Fibroblast of peridontal ligament (primary cell): ENCODE data around the gene CSF1.
A peak's percentile ranks its signal among the peaks of the same experiment; 100 is the strongest.

Source experiments
- DNase-seq: peaks from one replicate; pipeline ENCODE4 v3.0.0-alpha.2; 2010; ENCODE audit errors: extremely low read depth

The CSF1 gene

DNA sequence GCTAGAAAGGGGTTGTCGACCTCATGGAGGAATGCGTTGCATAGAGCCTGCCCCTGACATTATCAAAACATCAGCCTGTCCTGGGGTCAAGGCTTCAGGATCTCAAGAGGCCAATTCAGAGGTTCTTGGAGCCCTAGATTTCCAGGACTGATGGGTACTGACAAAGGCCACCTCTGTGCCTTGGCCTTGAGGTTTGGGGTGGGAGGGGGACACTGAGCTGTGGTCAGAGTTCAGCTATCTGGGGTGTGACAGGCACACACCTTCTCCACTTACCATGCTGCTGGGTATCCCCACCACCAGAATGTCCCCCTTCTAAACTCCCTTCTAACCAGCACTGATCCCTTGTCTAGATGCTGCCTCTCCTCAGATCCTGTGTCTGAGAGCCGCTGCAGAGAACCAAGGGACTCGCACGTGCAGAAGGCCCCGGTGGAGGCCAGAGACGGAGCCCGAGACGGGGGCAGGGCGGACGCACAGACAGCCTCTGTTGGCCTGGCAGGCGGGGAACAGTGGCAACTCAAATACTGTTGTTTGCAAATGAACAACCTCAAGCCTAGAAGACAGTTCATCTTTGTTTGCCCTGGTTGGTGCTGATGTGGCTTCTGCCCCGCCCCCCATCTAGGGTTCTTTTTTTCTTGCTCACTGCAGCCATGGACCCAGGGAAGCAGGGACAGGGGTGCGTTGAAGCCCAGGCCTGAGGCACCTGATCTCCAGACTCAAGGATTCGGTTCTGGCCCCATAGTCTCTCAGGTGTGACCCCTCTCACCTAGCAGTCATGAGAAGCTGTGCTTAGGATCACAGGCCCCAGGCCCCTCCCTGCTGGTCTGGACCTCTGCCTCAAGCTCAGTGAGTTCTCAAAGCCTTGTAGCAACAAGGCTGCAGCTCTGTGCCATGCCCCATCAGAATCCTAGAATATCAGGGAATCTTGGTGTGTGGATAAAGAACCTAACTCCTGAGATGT lies 28.1 kb upstream of the CSF1 start:
- no peak for DNase-seq

GRCh38 chr1:109883248-109883955 lies 27.2 kb upstream of the CSF1 start:
- no peak for DNase-seq

GRCh38 chr1:109884242-109884891 lies 26.3 kb upstream of the CSF1 start:
- no peak for DNase-seq

- DNase-seq: no peak
Observed at GRCh38 chr1:109885589-109885988, 25.1 kb upstream of the CSF1 start.

GRCh38 chr1:109886827-109887226 lies 23.8 kb upstream of the CSF1 start:
- DNase-seq: no peak

GRCh38 chr1:109887271-109887670 lies 23.4 kb upstream of the CSF1 start:
- DNase-seq: no peak

DNA sequence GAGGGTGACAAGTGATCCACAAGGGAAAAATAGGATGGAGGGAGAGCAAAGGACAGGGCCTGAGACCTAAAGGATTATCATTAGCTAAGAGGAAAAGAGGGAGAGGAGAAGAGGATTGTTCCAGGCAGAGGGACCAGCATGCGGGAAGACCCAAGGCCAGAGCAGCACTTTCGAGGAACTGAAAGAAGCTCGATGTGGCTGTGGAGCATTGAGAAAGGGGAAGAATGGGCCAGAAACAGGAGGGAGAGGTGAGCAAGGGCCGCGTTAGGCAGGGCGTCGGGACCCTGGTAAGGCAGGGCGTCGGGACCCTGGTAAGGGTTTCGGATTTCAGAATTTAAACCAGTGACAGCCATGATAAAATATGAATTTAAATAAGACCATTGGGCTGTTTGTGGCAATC lies 22.8 kb upstream of the CSF1 start:
- DNase-seq: no peak

GRCh38 chr1:109889094-109889493 lies 21.6 kb upstream of the CSF1 start:
- DNase-seq: no peak

GRCh38 chr1:109890115-109890953 lies 20.3 kb upstream of the CSF1 start:
- DNase-seq: no peak

DNA sequence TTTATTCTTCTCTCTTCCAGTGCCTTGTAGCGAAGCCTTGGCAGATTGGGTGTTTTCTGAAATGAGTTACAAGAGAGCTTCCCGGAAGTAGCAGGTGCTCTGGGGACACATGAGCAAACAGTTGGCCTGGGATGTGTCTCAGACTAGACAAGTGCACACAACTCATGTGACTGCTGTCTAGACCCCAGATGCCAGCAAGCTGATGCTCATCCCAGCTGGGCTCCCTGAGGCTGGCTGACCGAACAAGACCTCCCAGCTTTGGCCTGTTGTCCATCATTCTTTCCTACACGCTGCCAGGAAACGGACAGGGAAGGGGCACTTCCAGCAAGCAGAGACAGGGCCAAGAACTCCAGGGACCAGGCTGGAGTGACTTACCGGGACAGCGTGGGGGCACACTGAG lies 18.7 kb upstream of the CSF1 start:
- no peak for DNase-seq

- DNase-seq: no peak
Observed at GRCh38 chr1:109892561-109893368, 17.9 kb upstream of the CSF1 start.

DNA sequence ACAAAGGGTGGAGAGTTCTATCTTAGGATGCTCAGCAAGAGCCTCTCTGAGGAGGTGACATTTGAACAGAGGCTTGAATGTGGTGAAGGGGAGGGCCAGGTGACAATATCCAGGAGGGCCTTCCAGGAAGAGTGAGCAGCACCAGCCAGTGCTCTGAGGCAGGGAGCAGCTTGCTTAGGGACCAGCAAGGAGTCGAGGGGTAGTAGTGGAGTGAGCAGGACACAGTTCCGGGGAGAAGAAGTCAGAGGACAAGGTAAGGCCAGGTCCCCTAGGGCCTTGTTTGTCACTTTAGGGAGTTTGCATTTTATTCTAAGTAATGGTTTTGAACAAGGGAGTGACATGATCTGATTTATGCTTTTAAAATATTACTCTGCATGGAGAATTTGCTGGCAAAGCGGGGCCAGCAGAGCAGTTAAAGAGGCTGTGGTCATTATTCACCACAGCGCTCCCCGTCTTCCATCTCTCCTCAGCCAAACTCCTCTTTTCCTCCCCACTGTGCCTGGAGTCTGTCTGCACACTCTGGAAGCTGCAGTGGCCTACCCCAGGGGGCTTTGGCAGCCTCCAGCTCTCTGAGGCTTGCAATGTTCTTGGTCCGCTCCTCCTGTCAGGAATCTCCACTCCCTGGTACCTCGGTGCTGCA lies 17.0 kb upstream of the CSF1 start:
- no peak for DNase-seq

DNA sequence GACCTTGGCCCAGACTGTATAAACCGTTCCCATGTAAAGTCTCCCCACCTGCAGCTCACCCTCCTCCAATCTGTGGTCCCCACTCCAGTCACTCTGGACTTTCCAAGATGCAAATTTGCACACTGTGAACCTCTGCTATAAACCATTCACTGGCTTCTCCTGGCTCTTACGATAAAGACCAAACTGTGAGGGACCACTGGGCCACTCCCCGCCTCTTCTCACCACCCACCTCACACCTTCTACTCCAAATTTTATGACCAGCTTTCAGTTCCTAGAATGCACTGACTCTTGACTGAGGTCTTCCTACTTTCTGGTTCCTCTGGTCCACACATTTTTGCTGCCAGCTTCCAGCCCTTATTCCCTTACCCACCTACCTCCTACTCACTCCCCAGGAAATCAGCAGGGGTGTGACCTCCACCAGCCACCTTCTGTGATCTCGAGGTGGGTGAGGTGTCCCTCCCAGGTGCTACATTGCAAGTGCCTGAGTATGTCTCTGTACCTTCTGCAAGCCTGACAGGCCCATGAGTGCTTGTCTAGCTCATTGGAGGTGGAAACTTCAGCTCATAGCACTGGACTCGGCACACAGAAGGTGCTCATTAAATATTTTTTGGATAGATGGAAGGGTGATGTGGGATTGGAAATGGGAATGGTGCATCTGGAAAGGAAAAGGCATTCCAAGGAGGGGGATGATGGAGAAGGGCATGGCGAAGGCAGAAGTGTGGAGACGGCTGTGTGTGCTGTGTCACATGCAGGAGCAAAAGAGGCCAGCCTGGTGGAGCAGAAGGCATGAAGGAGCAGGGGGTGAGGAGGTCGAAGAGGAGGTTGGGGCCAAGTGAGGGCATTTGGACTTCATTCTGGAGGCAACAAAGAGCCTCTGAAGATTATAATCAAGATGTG lies 15.6 kb upstream of the CSF1 start:
- DNase-seq: no peak

DNA sequence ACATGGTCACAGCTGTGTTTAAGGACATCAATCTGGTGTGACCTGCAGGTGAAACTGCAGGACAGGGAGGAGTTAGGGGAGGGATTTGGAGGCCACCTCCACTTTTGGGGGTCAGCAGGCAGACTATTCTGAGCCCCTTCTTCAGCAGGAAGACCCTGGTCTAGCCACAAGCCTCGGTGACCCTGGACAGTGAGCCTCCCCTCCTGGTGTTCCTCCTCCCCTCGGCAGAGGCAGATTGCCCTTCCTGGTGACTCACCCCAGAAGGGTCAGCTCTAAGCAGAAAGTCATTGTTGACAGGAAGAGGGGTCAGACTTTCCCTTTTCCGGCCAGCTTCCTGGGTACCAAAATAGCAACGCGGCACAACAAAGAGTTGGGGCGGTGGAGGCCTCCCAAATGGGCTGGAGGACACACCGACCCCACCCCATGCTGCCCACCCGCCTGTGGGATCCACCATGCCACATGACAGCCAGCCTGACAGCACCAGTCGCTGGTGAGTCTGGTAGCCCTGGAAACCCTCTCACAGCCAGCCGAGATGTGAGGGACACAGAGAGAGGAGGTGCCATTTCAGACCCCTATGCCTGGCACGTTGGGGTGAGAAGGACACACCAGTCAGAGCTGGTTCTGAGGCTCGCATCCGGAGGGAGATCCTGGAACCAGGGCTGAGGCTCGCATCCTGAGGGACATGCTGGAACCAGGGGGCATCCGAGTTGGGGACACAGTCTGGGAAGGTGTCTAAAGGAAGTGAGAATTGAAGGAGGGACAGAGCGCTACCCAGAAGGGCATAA lies 14.7 kb upstream of the CSF1 start:
- DNase-seq: peak; percentile 31

DNA sequence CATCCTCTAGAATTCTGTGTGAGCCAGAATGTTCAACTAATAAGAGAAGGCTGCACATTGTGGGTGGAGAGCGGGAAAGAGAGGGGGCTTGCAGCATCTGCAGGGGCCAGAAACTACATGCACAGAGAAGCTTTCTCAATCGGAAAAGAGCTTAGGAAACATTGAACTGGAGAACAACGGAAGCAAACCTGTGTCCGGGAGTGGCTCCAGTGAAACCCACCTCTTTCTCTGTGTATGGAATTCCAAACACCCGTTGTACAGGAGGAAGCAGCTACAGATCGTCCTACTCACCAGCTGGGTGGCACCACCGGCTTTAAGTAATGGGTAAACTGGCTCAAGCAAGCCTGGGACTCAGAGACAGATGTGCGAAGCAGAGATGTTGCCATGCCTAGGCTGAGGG lies 14.0 kb upstream of the CSF1 start:
- DNase-seq: no peak

DNA sequence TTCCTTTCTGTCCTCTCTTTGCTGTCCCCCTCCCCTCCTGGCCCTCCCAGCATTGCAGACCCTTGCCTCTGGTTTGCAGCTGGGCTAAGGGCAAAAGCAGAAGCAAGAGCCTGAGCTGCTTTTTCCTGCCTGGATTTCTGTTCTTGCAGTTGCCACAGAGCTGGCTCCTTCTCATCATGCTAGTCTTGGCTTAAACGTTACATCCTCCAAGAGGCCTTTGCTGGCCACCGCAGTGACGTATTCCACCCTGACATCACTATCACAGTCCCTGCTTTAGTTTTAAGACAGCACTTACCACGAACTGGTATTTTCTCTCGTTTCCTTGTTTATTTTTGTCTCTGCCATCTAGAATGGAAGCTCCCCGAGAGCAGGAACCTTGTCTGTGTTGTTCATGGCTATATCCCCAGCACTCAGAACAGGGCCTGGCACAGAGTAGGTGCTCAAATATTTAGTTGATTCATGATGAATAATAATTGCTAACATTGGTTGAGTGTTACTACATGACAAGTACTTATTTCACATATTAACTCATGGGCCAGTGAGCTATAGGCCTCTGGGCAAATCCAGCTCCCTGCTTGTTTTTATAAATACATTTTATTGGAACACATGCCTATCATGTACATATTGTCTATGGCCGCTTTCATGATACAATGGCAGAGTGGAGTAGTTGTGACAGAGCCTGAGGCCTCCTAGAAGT lies 13.2 kb upstream of the CSF1 start:
- DNase-seq: no peak

DNA sequence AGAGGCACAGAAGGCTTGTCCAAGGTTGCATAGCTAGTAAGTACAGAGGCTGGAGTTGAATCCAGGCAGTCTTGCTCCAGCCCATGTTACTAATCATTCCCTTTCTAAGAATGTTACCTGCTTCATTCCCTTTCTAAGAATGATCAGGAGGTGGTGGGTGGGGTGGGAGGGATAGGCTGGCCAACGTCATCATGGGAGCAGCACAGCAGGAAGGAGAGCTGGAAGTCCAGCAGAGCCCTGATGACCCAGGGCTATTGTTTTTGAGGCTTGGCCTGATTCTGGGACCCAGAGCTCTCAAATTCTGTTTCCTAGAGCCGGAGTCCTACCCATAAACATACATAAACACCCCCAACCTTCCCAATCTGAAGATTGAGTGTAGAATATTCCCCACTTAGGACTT lies 11.8 kb upstream of the CSF1 start:
- no peak for DNase-seq

DNA sequence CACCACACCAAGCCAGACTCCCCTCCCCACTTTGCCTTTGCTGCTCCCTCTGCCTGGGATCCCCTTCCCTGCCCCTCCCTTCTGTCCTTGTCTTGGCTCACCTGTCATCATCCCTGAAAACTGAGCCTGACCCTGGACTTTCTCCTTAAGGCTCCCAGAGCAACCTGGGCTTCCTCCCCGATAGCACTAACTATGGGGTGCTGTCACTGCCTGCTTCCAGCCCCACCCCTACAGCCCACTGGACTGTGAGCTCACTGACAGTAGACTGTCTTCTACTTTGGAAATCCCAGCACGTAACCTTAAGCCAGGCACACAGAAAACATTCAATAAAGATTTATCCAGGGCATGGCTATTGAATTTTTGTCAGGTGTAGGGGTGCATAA lies 9.5 kb upstream of the CSF1 start:
- no peak for DNase-seq
